ENCODE data around the gene TNK2.
"Not testable (repeated sequence)": the region's sequence is repeated elsewhere in the genome, so short reads cannot be mapped to it uniquely, and the experiment has no call there.

TNK2 gene

DNA sequence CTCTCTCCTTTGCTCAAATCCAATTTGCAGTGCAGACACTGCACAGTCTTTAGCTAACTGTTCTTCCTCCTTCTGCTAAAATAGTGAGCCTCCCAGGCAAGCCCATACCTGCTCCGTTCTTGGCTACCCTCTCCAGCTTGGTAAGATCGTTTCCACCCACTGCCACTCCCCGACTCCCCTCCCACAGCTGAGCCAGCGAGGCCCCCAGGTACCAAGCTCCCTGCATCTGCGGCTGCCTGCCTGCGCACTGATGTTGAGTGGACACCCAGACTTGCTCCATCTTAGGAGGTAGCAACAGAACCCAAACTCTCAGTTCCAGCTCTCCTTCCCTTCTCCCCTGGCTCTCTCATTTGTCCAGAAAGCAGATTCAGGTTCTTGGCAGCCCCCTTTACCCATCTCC lies 7.9 kb upstream of the TNK2 start:
- no peak for DNase-seq

DNA sequence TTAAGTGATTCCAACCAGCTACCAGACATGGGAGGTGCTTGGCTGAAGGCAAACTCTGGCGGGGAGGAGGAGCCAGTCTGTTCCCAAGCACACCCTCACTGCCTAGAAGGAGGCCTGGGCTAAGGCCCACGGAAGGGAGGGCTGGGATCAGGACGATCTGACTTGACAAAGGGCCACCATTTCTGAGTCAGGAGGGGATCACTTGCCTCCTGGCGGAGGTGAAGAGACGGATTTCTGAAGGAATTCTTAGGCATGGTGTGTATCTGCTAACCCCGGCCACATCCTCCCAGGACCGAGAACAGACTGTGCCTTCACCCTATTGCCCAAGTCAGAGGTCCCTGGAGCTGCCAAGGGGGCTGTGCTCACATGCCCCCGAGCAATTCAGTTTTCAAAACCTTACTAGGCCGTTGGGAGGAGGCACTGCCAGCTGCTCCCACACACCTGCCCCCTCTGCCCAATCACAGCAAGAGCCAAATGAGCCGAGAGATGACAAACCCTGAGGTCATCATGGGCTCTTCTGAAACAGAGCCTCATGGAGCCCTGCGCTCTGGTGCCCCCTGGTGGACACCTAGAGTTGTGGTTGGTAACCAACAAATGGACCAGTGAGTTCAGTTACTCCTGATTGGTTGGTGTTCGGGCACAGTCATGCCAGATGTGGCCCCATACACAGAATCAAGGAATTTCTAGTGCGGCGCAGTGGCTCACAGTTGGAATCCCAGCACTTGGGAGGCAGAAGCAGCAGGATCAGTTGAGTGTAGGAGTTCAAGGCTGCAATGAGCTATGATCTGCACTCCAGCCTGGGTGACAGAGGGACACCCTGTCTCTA lies 6.5 kb upstream of the TNK2 start:
- DNase-seq = peak; percentile 96

DNA sequence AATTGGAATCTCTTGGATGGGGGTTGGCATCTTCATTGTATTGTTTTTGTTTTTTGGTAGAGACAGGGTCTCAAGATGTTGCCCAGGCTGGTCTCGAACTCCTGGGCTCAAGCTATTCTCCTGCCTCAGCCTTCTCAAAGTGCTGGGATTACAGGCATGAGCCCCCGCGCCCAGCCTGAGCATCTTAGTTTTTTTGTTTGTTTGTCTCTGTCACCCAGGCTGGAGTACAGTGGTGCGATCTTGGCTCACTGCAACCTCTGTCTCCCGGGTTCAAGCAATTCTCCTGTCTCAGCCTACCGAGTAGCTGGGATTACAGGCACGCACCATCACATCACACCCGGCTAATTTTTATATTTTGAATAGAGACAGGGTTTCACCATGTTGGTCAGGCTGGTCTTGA lies 5.8 kb upstream of the TNK2 start:
- DNase-seq = not testable (repeated sequence)

DNA sequence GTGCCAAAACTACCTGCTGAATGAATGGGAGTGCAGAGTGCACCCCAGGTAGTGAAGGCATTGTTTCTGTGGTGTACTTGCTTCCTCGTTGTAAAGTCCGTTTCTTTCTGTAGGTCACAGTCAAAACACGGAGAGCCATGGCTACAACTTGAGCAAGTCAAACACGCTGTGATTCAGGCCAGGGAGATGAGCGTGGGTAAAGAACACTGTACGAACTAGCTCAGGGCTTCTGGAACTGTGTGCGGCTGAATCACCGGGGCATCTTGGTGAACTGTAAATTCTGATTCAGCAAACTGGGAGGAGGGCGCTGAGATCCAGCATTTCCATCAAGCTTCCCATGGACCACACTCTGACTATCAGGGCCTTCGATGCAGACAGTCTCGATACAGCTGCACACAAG lies 5.0 kb upstream of the TNK2 start:
- no peak for DNase-seq

DNA sequence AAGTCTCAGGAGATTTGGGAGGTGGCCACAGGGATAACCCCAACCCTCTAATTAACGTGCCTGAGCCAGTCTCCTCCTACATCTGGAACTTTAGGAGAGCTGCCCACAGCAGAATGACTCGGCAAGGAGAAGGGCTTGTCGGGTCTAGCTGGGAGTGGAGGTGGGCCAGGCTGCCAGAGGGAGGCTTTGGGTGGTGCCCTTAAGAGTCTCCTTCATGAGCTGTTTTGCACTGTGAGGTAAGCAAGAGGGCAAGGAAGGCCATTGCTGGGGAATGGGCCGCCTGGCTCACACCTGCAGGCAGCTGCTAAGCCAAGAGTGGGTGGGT lies 3.6 kb upstream of the TNK2 start:
- DNase-seq = no peak

DNA sequence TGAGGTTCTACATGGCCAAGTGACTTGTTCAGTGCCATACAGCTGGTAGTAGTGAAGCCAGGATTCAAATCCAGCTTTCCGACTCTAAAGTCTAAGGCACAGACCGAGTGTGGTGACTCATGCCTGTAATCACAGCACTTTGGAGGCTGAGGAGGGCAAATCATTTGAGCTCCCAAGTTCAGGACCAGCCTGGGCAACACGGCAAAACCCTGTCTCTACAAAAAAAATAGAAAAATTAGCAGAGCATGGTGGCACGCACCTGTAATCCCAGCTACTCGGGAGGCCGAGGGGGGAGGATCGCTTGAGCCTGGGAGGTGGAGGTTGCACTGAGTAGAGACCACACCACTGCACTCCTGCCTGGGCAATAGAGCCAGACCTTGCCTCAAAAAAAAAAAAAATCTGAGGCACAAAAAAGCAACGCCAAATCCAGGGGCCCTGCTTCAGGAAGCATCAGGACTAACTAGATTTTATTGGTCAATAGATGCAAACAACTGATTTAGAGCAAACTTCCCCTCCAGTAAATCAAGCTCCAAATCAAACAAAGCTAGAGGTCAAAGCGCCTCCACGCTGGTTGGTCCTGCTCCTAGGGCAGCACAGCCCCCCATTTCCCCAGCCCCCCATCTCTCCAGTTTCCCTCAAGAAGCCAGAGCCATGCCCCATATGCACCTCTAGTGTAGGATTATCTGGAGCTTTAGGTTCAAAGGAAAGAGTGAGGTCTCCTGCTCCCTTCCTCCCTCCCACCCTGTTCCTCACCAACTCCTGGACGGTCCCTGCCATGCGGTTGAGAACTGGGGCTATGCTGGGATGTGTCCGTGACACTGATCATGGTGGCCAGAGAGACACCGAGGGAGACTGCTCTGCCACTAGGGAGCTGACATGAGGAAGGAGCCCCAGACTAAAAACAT lies 2.9 kb upstream of the TNK2 start:
- DNase-seq = no peak

DNA sequence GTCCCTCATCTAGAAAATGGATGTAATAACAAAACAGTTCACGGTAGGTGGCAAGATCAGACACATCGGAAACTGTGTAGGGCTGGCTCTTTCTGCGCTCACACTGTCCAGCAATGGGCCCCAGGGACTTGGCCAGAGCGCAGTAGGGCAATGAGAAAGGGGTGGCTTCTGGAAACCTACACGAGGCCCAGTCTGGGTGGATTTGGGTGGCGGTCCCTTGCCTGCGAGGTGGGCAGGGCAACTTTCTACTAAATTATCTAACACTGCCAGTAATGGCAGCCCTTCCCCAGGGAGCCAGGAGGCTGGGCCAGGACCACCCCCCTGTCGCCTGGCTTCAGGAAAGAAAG lies 2.1 kb upstream of the TNK2 start:
- DNase-seq = no peak

DNA sequence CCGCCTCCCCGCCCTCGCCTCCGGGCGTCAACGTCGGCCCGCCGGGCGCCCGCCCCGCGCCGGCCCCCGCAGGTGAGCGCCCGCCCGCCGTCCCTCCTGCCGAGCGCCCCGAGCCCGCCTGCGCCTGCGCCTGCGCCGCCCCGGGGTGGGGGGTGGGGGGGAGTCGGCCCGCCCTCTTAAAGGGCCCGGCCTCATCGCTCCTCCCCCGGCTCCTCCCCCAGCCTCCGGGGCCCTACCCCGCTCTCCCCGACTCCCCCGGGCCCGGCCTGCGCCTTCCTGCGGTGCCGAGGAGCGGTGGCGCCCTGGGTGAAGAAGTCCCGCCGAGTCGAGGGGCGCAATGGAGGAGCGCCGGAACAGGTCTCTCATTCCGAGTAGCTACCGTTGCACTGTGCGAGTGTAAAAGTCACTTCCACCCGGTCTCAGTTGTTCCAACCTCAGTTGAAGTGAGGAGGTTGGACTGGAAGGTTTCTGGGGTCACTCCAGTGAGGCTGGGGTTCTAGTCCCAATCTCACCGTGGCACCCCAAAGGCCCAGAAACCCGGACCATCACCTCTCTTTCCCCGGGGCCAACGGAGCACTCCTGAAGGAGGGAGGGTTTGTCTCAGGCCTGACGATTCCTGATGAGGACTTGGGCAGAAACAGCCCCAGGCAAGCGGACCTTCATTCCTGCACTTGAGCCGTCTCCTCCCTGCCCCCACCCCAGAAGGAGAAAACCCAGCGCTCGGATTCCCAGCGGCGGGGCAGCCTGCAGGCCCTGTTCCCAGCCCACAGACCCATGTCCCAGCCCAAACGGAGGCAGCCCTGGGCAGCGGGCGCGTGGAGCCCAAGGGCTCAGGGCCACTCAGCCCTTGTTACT lies 1.5 kb upstream of the TNK2 start:
- DNase-seq = peak; percentile 93

DNA sequence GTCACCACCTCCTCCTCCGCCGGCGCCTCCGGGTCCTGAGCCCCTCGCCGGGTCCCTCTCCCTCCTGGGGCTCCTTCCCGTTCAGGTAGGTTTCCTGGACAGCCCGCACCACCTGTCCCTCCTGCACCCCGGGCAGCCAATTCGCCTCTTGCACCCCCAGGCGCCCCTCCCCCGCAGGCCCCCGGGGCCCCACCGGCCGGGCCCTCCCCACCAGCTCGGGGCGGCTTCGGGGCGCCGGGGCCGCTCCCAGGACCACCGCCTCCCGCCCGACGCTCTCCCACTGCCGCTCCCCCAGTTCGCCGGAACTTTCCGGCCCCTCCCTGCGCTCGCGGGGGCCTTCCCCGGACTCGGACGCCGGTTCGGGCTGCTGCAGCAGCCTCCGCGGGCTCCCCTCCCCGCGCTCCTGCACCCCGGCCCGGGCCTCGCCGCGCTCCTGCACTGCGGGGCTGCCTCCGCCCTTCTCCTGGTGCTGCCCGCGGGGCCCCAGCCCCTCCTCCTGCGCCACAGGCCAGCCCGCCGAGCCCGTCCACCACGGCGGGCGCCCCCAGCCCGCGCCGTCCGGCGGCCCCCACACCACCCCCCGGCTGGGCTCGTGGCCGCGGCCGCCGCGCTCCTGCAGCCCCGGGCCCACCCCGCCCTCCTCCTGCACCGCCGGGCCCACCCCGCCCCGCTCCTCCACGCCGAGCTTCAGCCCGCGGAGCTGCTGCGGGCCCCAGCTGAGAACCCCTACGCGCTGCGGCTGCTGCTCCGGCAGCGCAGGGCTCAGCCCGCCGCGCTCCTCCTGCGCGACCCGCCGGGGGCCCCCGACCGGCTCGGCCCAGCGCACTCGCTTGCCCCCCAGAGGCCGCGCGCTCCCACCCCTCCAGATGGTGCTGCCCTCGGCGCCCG lies 587 bp upstream of the TNK2 start:
- DNase-seq = peak; percentile 44

DNA sequence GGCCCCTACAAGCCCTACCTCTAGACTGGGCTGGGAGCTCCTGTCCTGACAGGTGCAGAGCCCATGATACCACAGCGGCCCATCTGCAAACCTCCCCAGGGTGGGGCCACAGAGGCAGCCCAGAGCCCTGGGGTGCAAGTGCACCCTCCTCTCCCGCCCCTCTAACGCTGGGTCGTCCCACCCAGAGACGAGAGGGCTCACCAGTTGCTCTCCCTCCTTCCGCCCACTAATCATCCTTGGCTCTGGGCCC lies 742 bp downstream of the TNK2 start:
- peak; percentile 80 for DNase-seq

DNA sequence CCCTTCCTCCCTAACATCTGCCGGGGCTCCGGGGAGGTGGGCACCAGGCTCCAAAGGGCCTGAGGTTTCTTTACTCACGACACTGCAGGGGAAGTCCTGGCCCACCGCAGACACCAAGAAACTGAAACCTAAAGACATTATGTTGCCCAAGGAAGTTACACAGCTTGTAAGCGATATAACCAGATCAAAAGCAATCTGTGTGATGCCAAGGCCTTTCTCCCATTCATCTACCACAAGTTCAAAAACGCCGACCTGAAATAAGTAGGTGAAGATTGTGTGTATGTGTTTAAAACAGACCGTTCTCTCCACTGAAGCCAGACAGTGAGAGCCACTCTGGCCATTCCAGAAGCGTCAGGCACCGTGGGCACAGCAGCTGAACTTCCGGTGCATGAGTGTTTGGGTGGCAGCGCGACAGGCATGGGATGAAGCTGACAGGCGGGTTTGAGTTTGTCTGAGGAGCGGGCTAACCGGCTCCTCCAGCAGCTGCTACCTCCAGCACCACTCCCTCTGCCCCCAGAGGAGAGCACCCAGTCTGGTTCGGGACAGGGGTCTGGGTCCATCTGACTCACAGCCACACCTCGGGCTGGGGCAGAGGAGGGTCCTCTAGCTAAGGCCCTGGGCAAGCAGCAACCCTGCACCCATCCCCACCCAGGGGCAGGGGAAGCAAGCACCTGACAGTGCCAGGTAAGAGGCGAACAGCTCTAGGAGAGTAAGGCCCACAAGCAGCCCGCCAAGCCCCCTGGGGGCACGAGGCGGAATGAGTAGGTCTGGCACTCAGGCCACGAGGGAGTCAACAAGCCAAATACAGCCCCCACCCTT lies 1.3 kb downstream of the TNK2 start:
- DNase-seq = peak; percentile 83

DNA sequence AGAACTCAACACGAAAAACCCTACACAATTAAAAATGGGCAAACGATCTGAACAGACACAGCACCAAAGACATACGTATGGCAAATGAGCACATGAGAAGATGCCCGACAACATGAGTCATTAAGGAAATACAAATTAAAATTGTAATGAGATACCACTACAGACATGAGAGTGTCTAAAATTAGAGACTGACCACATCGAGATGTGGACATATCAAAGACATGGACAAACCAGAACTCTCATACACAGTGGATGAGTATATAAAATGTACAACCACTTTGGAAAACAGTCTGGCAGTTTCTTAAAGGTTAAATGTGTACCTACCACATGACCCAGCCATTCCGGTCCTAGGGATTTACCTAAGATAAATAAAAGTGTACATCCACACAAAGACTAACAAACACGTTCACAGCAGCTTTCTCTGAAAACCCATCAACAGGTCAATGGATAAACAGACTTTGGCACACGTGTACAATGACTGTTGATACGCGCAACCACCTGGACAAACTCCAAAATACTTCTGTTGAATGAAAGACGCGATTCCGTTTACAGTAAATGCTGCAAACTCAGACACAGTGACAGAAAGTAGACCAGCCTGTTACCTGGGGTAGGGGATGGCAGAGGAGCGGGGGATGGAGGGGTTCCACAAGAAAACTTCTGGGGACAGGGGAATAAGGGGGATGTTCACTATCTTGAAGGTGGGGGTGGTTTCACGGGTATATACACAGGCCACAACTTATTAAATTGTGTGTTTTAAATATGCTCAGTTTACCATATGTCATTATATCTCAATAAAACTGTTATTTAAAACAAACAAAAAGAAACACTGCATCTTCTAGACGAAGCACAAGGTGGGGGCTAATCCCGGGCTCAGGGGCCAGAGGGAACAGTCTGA lies 2.1 kb downstream of the TNK2 start:
- DNase-seq = peak; percentile 84

DNA sequence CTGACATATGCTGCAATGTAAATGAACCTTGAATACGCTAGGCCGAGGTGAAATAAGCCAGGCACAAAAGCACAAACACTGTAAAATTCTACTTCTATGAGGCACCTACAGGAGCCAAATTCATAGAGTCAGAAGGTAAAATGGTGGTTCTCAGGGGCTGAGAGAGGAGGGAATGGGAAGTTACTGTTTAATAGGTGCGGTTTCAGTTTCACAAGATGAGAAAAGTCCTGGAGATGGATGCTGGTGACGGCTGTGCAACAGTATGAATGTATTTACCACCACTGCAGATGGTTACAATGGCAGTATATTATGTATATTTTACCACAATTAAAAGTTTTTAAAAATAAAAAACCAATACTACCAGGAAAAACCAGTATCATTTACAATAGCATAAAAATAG lies 4.0 kb downstream of the TNK2 start:
- peak; percentile 78 for DNase-seq

DNA sequence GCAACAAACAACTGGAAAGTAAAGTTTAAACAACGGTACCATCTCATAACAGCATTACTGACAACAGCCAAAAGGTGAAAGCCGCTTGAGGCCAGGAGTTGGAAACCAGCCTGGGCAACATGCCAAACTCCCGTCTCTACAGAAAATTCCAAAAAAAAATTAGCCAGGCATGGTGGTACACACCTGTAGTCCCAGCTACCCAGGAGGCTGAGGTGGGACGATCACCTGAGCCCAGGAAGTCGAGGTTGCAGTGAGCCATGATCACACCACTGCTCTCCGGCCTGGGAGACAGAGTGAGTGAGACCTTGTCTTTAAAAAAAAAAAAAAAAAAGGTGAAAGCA lies 4.4 kb downstream of the TNK2 start:
- DNase-seq = no peak

DNA sequence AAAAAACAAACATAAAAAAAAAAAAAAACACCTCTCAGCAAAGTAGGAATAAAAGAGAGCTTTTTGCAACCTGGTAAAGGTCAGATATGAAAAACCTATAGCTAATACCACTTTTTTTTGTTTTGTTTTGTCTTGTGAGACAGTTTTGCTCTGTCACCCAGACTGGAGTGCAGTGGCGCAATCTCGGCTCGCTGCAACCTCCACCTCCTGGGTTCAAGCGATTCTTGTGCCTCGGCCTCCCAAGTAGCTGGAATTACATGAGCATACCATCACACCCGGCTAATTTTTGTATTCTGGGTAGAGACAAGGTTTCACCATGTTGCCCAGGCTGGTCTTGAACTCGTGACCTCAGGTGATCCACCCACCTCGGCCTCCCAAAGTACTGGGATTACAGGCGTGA lies 5.7 kb downstream of the TNK2 start:
- DNase-seq = not testable (repeated sequence)

DNA sequence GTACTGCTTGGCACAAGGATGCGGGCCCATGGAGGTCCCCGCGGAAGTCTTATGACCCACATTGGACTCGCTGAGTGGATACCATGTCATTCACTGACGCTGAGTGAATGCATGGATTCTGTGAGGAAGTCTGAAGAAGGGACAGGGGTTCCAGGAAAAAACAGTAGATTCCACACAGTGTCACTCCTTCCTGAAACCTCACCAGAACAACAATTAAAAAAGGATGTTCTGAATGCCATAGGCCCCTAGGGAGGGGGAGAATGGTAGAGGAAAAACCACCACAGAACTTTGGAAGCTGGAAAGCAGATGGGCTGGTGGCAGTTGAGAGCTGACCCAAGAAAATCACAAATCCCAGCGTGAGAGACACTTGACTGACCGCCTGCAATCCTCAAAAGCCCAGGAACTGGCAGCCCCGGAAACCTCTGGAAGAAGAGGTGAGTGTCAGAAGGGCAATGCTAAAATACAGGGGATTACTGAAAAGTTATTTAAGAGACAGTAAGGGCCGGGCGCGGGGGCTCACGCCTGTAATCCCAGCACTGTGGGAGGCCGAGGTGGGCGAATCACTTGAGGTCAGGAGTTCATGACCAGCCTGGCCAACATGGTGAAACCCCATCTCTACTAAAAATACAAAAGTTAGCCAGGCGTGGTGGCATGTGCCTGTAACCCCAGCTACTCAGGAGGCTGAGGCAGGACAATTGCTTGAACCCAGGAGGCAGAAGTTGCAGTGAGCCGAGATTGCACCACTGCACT lies 6.3 kb downstream of the TNK2 start:
- DNase-seq = not testable (repeated sequence)

DNA sequence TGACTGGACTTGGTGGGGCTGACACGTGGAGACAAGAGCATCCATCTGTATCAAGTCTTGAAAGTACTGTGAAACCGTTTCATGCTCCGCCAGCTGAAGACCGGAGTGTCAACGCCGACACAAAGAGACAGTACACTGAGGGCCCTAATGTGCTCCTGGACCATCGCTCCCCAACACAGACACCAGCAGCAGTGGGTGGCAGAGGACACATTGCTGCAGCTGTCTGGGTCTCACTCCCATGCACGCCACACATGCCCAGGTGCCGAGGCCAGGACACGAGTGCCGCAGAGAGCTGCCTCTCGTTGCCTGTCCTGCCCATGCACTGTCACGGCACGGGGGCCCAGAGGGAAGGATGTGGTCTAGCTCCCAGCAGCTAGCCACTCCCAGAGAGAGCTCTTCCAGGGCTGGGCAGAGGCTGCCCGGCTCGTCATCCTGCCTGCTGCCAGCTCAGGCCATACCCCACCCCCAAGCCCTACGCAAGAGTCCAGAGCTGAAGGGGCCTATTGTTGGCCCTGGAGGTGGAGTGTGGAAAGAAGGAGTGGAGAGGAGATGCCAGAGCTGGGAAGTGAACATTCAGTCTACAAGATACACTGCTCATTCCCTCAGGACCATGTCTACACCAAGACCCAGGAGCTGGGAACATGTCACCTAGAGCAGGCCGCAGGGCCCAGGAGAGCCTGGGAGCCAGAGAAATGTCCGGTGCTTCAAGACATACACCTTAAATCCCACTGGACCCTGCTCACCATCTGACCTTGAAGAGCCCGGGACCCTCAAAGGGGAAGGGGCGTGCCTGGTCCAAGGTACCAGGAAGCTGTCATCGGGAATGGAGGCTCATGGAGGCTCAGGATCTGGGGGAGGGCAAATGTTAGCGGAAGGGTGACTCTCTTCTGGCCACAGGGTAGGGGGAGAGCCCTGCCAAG lies 7.7 kb downstream of the TNK2 start:
- no peak for DNase-seq

DNA sequence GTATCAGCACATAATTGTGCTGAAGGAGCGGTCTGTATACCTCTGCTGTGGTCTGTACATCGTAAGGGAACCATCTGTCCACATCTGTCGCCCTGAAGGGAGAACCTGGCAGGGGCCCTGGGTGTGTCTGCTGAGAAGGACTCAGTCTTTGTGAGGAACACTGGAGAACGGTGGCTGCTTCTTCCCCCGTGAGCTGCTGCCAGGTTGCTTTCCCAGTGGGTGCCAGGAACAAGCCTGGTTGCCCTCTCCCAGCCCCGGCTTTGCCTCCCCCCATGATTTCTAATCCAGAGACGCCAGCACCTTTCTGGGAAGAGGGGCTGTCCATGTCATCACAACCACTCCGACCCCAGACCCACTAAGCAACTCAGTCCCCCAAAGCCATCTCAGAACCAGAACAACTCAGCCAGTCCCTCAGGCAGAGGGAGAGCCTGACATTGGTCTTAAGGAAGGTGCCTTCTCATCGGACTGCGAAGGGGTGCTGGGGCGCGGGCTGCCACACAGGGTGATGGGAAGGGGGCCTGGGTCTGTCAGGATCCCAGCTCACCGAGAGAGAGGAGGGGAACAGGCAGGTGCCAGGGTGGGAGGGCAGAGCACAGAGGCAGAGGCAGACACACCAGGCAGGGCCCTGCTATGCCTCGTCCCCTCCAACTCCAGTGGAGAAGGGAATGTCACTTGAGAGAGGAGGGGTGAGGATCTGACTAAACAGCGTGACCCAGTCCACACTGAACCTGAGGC lies 8.5 kb downstream of the TNK2 start:
- no peak for DNase-seq
